NT2/D1 (cell line): ENCODE data around the gene TSPAN5.

ENCODE experiments used
- DNase-seq: peaks from one replicate; pipeline ENCODE4 v3.0.0-alpha.2; 2011; ENCODE audit warnings: low read depth, low spot score
- H3K27me3 ChIP-seq: 2 replicates; pipeline ENCODE4 v1.6.0; 2011; ENCODE audit warnings: mild to moderate bottlenecking; ENCODE audit not compliant: insufficient read length, insufficient read depth
- H3K36me3 ChIP-seq: 2 replicates; pipeline ENCODE4 v1.6.1; 2011; ENCODE audit warnings: mild to moderate bottlenecking, low read length, mixed read lengths; ENCODE audit not compliant: insufficient read depth, insufficient read length
- H3K4me1 ChIP-seq: 2 replicates; pipeline ENCODE4 v1.5.1; 2011; ENCODE audit not compliant: insufficient read depth, insufficient read length
- H3K4me3 ChIP-seq: 2 replicates; pipeline ENCODE4 v1.5.1; 2011; ENCODE audit warnings: low read depth; ENCODE audit not compliant: insufficient read length
- H3K9ac ChIP-seq: 2 replicates; pipeline ENCODE4 v1.6.0; 2011; ENCODE audit warnings: low read depth; ENCODE audit not compliant: insufficient read length
- H3K9me3 ChIP-seq: 2 replicates; pipeline ENCODE4 v1.5.1; 2011; ENCODE audit warnings: mild to moderate bottlenecking, low read length; ENCODE audit not compliant: insufficient read depth
- SUZ12 ChIP-seq: IDR thresholded peaks from 2 replicates; pipeline ENCODE4 v1.6.1; 2011; ENCODE audit not compliant: insufficient read length, insufficient read depth; ENCODE audit errors: extremely low read depth
- YY1 ChIP-seq: IDR thresholded peaks from 2 replicates; pipeline ENCODE4 v1.6.1; 2011; ENCODE audit not compliant: insufficient read length, insufficient read depth
- ZNF274 ChIP-seq: IDR thresholded peaks from 2 replicates; pipeline ENCODE4 v1.6.1; 2011; ENCODE audit warnings: mild to moderate bottlenecking, low read depth, low read length

TSPAN5 gene

DNA sequence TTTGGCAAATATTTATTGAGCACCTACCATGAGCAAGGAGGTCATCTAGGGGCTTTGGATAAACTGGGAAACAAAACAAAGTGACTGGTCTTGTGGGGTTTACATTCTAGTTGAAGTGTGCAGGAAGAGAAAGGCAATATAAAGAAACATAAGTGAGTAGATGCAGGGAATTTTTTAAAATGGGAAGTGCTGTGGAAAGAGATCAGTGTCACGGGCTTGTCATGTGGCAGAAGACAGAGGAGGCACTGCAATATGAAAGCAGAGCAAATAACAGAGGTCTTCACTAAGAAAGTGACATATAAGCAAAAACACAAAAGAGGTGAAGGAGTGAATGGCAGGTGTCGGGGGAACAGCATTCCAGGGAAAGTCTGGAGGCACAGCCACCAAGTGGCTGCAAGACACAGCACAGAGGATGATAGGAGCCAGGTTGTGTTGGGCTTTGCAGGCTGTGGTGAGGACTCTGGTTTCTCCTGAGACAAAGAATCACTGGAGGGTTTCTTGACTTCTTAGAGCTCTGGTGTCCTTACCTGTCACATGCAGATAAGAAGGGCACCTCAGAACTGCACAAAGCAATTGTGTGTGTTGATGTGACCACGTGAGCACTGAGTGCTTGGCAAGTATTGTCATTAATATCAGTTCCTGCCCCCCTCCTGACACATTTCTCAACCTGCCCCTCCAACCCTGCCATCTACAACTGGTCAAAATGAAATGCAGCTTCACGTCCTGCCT lies 143.5 kb downstream of the TSPAN5 start:
- Histone ChIP-seq H3K9ac (no peak overlapping the region), H3K4me3 (no peak overlapping the region), H3K36me3 (no peaks in the 10 kb centered on the region), H3K4me1 (peaks cover 2% of the 10 kb centered on the region), H3K27me3 (no peaks in the 10 kb centered on the region), H3K9me3 (0 out of 2 replicates have a peak, but pooled peaks cover 8% of the 10 kb centered on the region)
- DNase-seq = no peak
- TF ChIP-seq ZNF274 (no peak), SUZ12 (no peak), YY1 (no peak)

DNA sequence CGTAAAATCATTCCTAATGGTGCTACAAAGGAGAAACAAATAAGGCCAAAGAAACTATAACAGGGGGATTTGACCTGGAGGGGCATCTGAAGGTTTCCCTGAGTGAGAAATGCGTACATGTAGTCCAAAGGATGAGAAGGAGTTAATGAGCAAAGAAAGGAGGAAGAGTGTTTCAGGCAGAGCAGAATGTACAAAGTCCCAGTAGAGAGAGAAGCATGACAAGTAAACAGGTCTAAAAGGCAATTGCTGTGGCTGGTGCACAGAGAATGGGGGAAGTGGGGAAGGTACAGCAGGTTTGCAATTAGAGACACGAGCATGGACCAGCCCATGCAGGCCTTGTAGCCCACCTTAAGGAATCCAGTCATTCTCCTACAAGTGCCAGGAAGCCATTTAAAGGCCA lies 145.5 kb downstream of the TSPAN5 start:
- 0 out of 2 replicates have a peak, but pooled peaks cover 8% of the 10 kb centered on the region for H3K9me3 ChIP-seq
- DNase-seq = no peak
- H3K9ac ChIP-seq = no peak overlapping the region
- peaks cover 2% of the 10 kb centered on the region for H3K4me1 ChIP-seq
- H3K36me3 ChIP-seq = no peaks in the 10 kb centered on the region
- H3K4me3 ChIP-seq = no peak overlapping the region
- no peaks in the 10 kb centered on the region for H3K27me3 ChIP-seq
- TF ChIP-seq ZNF274 (no peak), YY1 (no peak), SUZ12 (no peak)

DNA sequence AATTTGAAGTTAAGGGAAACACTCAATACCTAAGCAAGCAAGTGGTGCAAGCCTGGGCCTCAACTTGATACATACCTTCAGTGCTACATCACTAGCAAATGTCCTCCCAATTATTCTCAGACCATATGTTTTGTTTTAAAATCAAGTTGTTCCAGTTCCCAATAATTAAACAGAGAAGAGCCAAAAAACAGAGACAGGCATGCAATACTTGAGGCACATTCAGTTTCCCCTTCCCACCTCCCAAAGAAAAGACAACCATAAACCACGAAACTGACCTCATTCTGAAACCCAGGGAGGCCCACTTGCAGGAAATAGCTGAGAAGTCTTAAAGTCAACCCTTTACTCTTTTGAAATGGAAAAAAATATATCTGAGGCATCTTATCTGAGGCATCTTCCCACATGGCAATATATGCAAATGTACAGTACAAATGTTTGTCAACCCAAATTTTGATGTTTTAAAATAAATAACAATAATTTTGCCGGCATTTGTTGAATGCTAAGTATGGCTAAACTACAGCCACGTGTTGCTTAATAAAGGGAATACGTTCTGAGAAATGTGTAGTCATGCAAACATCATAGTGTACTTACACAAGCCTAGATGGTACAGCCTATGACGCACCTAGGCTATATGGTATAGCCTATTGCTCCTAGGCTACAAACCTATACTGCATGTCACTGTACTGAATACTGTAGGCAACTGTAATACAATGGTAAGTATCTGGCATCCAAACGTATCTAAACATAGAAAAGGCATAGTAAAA lies 147.5 kb downstream of the TSPAN5 start:
- TF ChIP-seq ZNF274 = no peak
- no peak for TF ChIP-seq SUZ12
- TF ChIP-seq YY1 = no peak
- Histone ChIP-seq H3K4me1 (peaks cover 2% of the 10 kb centered on the region), H3K9ac (no peak overlapping the region)

DNA sequence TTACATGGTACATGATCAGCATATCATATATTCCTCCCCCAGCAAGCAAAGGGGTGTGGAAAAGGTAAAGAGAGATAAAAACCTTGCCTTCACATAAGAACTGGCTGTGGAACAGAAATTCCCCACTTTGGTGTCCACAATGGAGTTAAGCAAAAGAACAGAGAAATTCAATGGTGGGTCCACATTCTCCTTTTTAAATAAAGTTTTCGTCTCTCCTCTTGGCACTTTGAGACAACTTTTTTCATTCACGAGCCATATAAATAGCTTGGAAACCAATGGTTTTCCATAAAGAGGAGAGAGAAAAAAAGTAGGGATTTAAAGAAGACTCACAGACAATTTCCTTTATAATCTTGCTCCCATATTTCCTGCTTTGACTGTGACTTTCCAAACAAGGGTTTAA lies 148.1 kb downstream of the TSPAN5 start:
- no peaks in the 10 kb centered on the region for H3K9me3 ChIP-seq
- no peak overlapping the region for H3K9ac ChIP-seq
- TF ChIP-seq SUZ12 (no peak), YY1 (no peak), ZNF274 (no peak)
- H3K4me3 ChIP-seq = no peak overlapping the region
- H3K4me1 ChIP-seq = peaks cover 2% of the 10 kb centered on the region
- H3K36me3 ChIP-seq = no peaks in the 10 kb centered on the region
- no peaks in the 10 kb centered on the region for H3K27me3 ChIP-seq
- no peak for DNase-seq

More for the DNA sequence above, 147.5 kb downstream of the TSPAN5 start:
- H3K27me3 ChIP-seq = no peaks in the 10 kb centered on the region
- H3K4me3 ChIP-seq = no peak overlapping the region
- no peaks in the 10 kb centered on the region for H3K9me3 ChIP-seq
- no peak for DNase-seq
- H3K36me3 ChIP-seq = no peaks in the 10 kb centered on the region

DNA sequence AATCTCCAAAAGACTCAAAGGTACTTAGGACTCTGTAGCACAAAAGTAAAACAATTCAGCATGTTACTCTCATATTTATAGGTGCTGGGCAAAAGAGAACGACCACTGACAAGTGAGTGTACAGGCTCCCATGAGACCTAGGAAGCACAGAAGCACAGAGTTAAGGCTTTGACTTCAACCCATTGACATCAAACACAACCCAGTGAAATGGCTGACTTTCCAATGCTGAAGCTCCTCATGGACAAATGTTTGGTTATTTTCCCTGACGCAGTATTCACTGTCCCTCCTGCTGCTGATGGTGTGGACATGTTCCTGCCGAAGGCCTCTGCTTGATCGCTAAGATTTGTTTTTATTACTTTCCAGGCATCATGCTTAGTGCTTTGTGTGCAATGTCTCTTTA lies 148.7 kb downstream of the TSPAN5 start:
- H3K36me3 ChIP-seq = no peaks in the 10 kb centered on the region
- H3K27me3 ChIP-seq = no peaks in the 10 kb centered on the region
- DNase-seq = no peak
- TF ChIP-seq YY1 = no peak
- TF ChIP-seq ZNF274 = no peak
- no peak for TF ChIP-seq SUZ12
- H3K4me1 ChIP-seq = no peaks in the 10 kb centered on the region
- no peak overlapping the region for H3K4me3 ChIP-seq
- H3K9ac ChIP-seq = no peak overlapping the region
- H3K9me3 ChIP-seq = no peaks in the 10 kb centered on the region

DNA sequence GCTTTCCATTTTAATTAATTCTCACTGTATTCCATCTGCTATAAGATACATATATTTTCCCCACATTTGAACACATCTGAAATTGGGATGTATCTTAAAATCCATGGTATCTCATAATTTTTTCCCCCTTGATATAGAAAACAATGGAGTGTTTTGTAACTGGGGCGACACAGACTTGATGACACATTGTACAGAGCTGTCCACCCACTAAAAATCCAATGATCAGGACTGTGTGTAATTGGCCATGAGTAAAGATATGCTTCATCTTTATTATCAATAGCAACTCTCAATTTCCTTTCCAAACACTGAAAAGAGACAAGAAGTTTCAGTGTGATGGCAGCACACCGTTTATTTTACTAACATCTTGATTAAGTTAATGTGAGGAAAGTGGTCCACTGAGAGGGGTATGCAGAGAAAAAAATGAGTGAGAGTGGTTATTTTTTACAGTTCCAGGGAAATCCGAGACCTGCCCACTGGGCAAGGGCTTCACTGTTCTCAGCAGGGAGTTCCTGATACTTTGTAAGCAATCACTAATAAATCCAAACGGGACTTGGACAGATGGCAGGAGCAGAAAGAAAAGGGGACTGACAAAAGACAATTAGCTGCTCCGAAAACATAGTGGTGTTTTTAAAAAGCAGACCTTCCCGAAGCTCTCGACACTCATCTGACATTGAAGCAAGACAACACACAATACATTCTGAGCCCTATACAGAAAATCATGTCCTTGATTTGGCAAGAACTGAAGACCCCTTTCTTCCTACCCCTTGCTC lies 149.4 kb downstream of the TSPAN5 start:
- H3K27me3 ChIP-seq = no peaks in the 10 kb centered on the region
- no peaks in the 10 kb centered on the region for H3K36me3 ChIP-seq
- H3K9me3 ChIP-seq = no peaks in the 10 kb centered on the region
- no peak overlapping the region for H3K9ac ChIP-seq
- H3K4me1 ChIP-seq = no peaks in the 10 kb centered on the region
- TF ChIP-seq YY1 = no peak
- DNase-seq = no peak
- H3K4me3 ChIP-seq = no peak overlapping the region

DNA sequence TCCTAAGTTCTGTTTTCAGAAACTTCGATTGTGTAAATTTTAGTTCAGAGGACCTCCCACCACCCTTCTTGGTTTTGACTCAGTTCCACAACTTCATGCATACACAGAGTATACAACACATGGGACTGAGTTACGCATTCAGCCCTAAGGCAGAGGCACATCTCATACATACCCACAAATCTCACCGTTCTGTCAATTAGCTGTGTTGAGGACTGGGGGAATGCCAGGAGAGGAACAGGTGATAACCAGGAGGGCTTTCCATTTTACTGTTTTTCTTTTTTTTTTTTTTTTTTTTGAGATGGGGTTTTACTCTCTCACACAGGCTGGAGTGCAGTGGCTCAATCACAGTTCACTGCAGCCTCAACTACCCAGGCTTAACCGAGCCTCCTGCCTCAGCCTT lies 150.2 kb downstream of the TSPAN5 start:
- no peak for TF ChIP-seq ZNF274
- no peak for TF ChIP-seq YY1
- no peak for TF ChIP-seq SUZ12
- Histone ChIP-seq H3K36me3 (no peaks in the 10 kb centered on the region), H3K9me3 (no peaks in the 10 kb centered on the region), H3K27me3 (no peaks in the 10 kb centered on the region), H3K9ac (no peak overlapping the region), H3K4me1 (no peaks in the 10 kb centered on the region), H3K4me3 (no peak overlapping the region)
- no peak for DNase-seq
